Suprapubic skin (tissue), 4 donors: ENCODE measurements around the gene SSX7. TPM values are rescaled to one million over a fixed set of nuclear protein-coding genes. Genes with fewer than 3 reads are reported as not detected.

Experiments
- DNase-seq, 2 donors: peaks; one replicate each; pipeline ENCODE4 v3.0.0-alpha.2; 2019; ENCODE audit warnings: low spot score in 2 of 2
- H3K27ac ChIP-seq: fragments of 200-600 bp; sonication (generic); one replicate; pipeline ENCODE4 v1.5.1; 2019
- H3K27me3 ChIP-seq: fragments of 200-600 bp; sonication (generic); one replicate; pipeline ENCODE4 v1.5.1; 2019
- H3K36me3 ChIP-seq: fragments of 200-600 bp; sonication (generic); one replicate; pipeline ENCODE4 v1.5.1; 2019
- H3K4me1 ChIP-seq: fragments of 200-600 bp; sonication (generic); one replicate; pipeline ENCODE4 v1.5.1; 2019
- H3K4me3 ChIP-seq: fragments of 200-600 bp; sonication (generic); one replicate; pipeline ENCODE4 v1.5.1; 2019; ENCODE audit warnings: mild to moderate bottlenecking
- H3K9me3 ChIP-seq: fragments of 200-600 bp; sonication (generic); one replicate; pipeline ENCODE4 v1.5.1; 2019
- EP300 ChIP-seq: sonication (generic); formaldehyde crosslinking; IDR thresholded peaks from one replicate; pipeline ENCODE4 v1.6.1; 2017; ENCODE audit warnings: antibody characterized with exemption
- POLR2A ChIP-seq, 2 donors: fragments of 450-650 bp; IDR thresholded peaks; one replicate each; pipeline ENCODE4 v1.6.1; 2017; ENCODE audit warnings: antibody characterized with exemption in 2 of 2, mild to moderate bottlenecking in 2 of 2, moderate library complexity in 2 of 2
- POLR2AphosphoS5 ChIP-seq, 3 donors: sonication (generic); formaldehyde crosslinking; IDR thresholded peaks; one replicate each; pipeline ENCODE4 v1.6.1; 2017; ENCODE audit warnings: antibody characterized with exemption in 3 of 3
- WGBS: methylation state at CpG from one replicate; pipeline ENCODE4 v1.1.5; 2018; 5-methylcytosine and 5-hydroxymethylcytosine counted together
- total RNA-seq, 4 donors: library from RNA; depleted of rRNA; stranded (reverse); fragments of >200 nt; gene quantifications; one replicate each; pipeline ENCODE4 v1.1.0, GENCODE V29; 2016
- TF ChIP-seq, protein P1 (sequence below), 2 donors: fragments of 200-600 bp in 1 of 2; fragments of 450-650 bp in 1 of 2; sonication (generic) in 1 of 2; IDR thresholded peaks; one replicate each; pipeline ENCODE4 v1.5.1; 2016 to 2019; ENCODE audit warnings: antibody characterized with exemption in 2 of 2, mild to moderate bottlenecking in 1 of 2, moderate library complexity in 1 of 2

The SSX7 gene
- total RNA-seq, 4 donors from 2014 or later, result not detected

DNA sequence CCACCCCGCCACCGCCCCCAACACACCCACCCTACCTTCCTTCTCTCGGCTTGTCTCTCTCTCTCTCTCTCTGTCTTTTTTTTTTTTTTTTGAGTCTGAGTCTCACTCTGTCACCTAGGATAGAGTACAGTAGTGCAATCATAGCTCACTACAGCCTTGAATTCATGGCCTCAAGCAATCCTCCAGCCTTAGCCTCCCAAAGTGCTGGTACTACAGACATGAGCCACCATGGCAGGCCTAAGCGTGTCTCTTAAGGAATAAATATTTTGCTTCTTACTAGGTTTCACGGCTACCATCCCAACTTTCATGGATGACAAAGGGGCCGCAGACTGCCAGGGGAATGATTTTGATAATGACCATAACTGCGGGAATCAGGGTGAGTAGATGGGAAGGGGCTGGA is 55.8 kb downstream of the SSX7 start:
- no peak for TF ChIP-seq POLR2A (IDR thresholded peaks at IDR 0.05)
- no peak for DNase-seq
- Histone ChIP-seq H3K4me1 (no peaks in the 10 kb centered on the region), H3K36me3 (no peaks in the 10 kb centered on the region), H3K4me3 (no peak overlapping the region), H3K27ac (no peak overlapping the region), H3K27me3 (no peaks in the 10 kb centered on the region), H3K9me3 (no peaks in the 10 kb centered on the region)
- WGBS, result 79% methylated on average over 7 of the region's 7 CpGs

GRCh38 chrX:52594658-52595057 is 60.0 kb downstream of the SSX7 start:
- H3K27me3 ChIP-seq, result no peaks in the 10 kb centered on the region
- TF ChIP-seq, protein P1, sequence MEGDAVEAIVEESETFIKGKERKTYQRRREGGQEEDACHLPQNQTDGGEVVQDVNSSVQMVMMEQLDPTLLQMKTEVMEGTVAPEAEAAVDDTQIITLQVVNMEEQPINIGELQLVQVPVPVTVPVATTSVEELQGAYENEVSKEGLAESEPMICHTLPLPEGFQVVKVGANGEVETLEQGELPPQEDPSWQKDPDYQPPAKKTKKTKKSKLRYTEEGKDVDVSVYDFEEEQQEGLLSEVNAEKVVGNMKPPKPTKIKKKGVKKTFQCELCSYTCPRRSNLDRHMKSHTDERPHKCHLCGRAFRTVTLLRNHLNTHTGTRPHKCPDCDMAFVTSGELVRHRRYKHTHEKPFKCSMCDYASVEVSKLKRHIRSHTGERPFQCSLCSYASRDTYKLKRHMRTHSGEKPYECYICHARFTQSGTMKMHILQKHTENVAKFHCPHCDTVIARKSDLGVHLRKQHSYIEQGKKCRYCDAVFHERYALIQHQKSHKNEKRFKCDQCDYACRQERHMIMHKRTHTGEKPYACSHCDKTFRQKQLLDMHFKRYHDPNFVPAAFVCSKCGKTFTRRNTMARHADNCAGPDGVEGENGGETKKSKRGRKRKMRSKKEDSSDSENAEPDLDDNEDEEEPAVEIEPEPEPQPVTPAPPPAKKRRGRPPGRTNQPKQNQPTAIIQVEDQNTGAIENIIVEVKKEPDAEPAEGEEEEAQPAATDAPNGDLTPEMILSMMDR (IDR thresholded peaks at IDR 0.05), result no peak
- TF ChIP-seq POLR2A (IDR thresholded peaks at IDR 0.05), result no peak
- TF ChIP-seq POLR2AphosphoS5 (IDR thresholded peaks at IDR 0.05), result no peak
- TF ChIP-seq EP300, result no peak
- 88% methylated on average over 6 of the region's 6 CpGs for WGBS
- no peaks in the 10 kb centered on the region for H3K4me1 ChIP-seq
- H3K36me3 ChIP-seq, result no peaks in the 10 kb centered on the region
- H3K27ac ChIP-seq, result no peak overlapping the region
- no peaks in the 10 kb centered on the region for H3K9me3 ChIP-seq
- H3K4me3 ChIP-seq, result no peak overlapping the region
- DNase-seq, result no peak

Other genes starting within 250 kb of the SSX7 start
- not detected for gene XAGE1A, start 159.1 kb downstream of the SSX7 start, total RNA-seq
- not detected for gene XAGE1B, start 137.8 kb downstream of the SSX7 start, total RNA-seq
- not detected for gene SSX2, start 52.3 kb upstream of the SSX7 start, total RNA-seq
- not detected for gene SSX2B, start 96.4 kb upstream of the SSX7 start, total RNA-seq
- gene SPANXN5, start 142.5 kb upstream of the SSX7 start, total RNA-seq, result not detected
- gene XAGE5, start 156.4 kb upstream of the SSX7 start, total RNA-seq, result not detected
- not detected for gene XAGE3, start 213.2 kb upstream of the SSX7 start, total RNA-seq
- 100 to 1,000 TPM in 1 of 4 donors, 10 to 100 TPM in 3; 42.5 to 126 (median 48.0) TPM for gene FAM156B, start 242.4 kb upstream of the SSX7 start, total RNA-seq